Sigmoid colon (tissue), 4 donors: ENCODE data around the gene EGR4.

Experiments
- POLR2A ChIP-seq, 2 donors: fragments of 450-650 bp; IDR thresholded peaks; one replicate each; pipeline ENCODE4 v1.6.1; 2016; ENCODE audit warnings: antibody characterized with exemption in 2 of 2, mild to moderate bottlenecking in 2 of 2, moderate library complexity in 2 of 2
- POLR2AphosphoS5 ChIP-seq, 4 donors: sonication (generic); formaldehyde crosslinking; IDR thresholded peaks; one replicate each; pipeline ENCODE4 v1.6.1; 2017; ENCODE audit warnings: antibody characterized with exemption in 4 of 4
- TF ChIP-seq, protein P1 (sequence below), 4 experiments: fragments of 450-650 bp in 3 of 4; fragments of 200-600 bp in 1 of 4; IDR thresholded peaks; one replicate each; pipeline ENCODE4 v1.5.1; 2016 to 2019; ENCODE audit warnings: antibody characterized with exemption in 4 of 4, mild to moderate bottlenecking in 3 of 4, moderate library complexity in 2 of 4

DNA sequence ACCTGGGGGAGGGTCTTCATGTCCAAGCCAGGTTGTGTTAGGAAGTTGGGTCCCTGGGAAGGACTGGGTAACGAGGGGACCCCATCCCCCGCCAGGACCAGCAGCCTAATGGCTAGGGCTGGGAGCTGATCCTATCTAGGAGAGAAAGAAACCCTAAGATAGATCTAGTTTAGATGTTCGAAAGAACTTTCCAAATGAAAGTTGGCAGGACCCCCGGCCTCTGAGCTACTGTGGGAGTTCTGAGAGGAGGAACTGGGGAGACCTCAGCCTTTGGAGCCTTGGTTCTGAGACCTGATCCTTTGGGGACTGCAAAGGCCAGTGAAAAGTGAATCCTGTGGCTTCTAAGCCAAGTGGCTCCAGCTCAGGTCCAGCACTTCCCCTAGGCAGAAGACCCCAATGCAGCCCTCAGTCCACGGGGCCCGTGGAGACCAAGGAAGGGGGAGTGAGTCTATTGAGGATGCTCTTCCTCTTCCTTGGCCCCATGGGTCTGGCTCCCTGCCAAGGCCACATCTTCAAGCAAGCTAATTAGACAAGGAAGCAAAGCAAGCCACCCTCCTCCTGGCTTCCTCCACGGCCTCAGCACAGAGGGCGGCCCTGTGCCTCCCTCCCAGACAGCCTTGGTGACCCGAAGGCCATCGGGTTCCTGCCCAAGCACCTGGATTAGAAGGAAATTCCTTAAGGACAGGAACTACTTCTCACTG, 35.8 kb downstream of the EGR4 start:
- TF ChIP-seq, protein P1, sequence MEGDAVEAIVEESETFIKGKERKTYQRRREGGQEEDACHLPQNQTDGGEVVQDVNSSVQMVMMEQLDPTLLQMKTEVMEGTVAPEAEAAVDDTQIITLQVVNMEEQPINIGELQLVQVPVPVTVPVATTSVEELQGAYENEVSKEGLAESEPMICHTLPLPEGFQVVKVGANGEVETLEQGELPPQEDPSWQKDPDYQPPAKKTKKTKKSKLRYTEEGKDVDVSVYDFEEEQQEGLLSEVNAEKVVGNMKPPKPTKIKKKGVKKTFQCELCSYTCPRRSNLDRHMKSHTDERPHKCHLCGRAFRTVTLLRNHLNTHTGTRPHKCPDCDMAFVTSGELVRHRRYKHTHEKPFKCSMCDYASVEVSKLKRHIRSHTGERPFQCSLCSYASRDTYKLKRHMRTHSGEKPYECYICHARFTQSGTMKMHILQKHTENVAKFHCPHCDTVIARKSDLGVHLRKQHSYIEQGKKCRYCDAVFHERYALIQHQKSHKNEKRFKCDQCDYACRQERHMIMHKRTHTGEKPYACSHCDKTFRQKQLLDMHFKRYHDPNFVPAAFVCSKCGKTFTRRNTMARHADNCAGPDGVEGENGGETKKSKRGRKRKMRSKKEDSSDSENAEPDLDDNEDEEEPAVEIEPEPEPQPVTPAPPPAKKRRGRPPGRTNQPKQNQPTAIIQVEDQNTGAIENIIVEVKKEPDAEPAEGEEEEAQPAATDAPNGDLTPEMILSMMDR (IDR thresholded peaks at IDR 0.05): no peak
- TF ChIP-seq POLR2AphosphoS5 (IDR thresholded peaks at IDR 0.05) (no peak), POLR2A (IDR thresholded peaks at IDR 0.05) (no peak)
